Epithelial cell of esophagus (primary cell): ENCODE measurements around the gene MAPK9.
A peak's percentile ranks its signal among the peaks of the same experiment; 100 is the strongest.

Experiments used
- DNase-seq: peaks from one replicate; pipeline ENCODE4 v3.0.0; 2010; ENCODE audit warnings: low read depth
- H3K4me3 ChIP-seq: 2 replicates; pipeline ENCODE4 v1.5.1; 2011; ENCODE audit warnings: mild to moderate bottlenecking, low read length, control low read depth
- TF ChIP-seq, protein P1 (sequence below): IDR thresholded peaks from 2 replicates; pipeline ENCODE4 v1.5.1; 2011; ENCODE audit warnings: low read depth, mild to moderate bottlenecking, low read length, control low read depth, inconsistent platforms; ENCODE audit not compliant: insufficient read depth; ENCODE audit errors: missing control alignments

MAPK9 gene

DNA sequence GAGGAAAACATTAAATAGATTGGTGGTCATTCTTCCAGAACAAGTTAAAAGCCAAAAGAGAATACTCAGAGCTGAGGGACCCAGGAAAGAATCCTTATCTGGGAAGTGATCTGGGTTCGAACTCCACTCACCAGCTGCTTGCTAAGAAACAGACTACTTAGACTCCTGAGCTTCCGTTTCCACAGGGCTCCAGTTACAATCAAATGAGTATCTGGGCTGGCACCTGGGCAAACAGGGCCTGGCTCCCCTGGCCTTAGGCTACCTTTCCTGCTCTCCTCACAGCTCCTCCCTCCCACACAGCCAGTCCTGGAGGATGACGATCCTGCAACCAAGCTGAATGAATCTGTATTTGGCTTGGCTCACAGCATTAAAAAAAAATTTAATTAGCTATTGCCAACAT, 2.5 kb downstream of the MAPK9 start:
- no peak overlapping the region for H3K4me3 ChIP-seq
- peak; percentile 86 for DNase-seq
- TF ChIP-seq, protein P1, sequence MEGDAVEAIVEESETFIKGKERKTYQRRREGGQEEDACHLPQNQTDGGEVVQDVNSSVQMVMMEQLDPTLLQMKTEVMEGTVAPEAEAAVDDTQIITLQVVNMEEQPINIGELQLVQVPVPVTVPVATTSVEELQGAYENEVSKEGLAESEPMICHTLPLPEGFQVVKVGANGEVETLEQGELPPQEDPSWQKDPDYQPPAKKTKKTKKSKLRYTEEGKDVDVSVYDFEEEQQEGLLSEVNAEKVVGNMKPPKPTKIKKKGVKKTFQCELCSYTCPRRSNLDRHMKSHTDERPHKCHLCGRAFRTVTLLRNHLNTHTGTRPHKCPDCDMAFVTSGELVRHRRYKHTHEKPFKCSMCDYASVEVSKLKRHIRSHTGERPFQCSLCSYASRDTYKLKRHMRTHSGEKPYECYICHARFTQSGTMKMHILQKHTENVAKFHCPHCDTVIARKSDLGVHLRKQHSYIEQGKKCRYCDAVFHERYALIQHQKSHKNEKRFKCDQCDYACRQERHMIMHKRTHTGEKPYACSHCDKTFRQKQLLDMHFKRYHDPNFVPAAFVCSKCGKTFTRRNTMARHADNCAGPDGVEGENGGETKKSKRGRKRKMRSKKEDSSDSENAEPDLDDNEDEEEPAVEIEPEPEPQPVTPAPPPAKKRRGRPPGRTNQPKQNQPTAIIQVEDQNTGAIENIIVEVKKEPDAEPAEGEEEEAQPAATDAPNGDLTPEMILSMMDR, result no peak

DNA sequence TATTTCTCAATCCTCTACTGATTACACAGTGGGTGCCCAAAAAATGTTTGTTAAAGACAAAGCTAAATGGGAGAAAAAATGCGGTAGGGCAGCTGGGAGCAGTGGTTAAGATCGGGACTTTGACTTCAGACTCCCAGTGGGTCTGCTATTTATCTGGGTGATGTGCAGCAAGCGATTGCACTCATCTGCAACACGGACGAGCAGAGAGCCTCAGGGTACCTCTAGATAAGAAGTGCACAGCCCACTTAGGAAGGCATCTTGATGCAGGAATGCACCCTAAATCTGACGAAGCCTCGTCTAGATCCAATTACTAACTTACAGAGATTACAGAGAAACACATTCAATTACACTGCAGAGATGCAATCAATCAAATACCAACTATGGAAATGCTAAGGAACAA, 4.0 kb downstream of the MAPK9 start:
- no peak overlapping the region for H3K4me3 ChIP-seq
- TF ChIP-seq, protein P1, result no peak

DNA sequence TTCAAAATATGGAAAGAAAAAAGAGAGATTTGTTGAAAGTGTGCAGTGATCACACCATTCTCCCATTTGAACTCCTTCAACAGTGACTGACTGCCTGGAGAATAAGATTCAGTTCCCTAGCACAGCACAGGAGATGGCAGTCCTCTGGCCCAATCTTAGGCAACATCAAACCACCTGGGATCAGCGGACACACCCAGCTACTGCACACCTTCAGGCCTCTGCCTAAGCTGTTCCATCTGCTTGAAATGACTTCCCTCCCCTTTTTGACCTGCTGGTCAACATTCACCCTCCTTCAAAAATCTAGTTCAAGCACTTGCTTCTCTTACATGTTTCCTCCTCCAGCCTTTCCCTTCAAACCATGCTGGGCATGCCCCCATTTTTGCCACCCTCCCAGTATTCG, 4.5 kb downstream of the MAPK9 start:
- no peak for DNase-seq
- TF ChIP-seq, protein P1, result no peak
- H3K4me3 ChIP-seq, result no peak overlapping the region

More for the DNA sequence above, 4.0 kb downstream of the MAPK9 start:
- no peak for DNase-seq

DNA sequence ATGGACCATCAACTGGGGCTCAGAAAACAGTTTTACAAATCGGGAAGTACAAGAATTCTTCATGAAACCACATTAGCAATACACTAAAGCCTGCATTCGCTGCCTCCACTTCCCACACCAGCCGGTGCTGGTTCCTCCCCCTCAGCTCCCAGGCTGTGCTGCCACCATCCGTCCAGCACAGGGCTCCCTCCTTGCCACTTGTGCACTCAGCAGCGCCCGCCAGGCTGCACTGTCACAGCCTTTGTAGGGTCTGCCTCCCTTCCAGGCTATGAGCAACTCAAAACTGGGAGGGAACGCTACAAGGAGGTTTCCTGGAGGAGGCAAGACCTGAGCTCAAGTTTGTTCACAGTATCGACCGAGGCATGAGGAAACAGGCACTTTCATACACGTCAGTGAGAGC, 7.7 kb downstream of the MAPK9 start:
- no peak for DNase-seq
- TF ChIP-seq, protein P1, result no peak
- H3K4me3 ChIP-seq, result no peak overlapping the region

DNA sequence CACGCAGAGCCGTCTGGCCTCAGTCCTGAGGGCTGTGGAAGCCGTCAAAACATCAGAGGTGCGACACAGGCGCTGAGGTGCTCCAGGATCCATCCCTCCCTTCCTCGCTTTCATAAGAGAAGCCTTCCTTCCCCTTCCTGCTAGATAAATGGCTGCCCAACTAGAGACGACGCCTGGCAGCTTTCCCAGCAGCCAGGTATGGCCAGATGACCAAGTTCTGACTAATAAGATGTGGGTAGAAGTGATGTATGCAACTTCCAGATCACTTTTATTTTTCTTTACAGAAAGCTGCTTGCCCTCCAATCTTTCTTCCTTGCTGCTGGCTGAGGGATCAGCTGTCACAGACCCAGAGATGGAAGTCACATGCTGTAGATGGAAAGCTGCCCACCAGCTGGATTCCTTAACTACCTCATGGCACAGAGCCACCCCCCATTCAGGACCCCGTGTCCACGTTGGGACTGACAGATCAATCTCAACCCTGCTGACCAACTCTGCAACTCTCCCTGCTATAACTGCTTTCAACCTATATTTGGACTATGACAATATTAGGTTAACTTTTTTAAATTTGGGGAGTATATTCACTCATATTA, 8.8 kb downstream of the MAPK9 start:
- TF ChIP-seq, protein P1, result no peak
- DNase-seq, result peak; percentile 75
- H3K4me3 ChIP-seq, result no peak overlapping the region

DNA sequence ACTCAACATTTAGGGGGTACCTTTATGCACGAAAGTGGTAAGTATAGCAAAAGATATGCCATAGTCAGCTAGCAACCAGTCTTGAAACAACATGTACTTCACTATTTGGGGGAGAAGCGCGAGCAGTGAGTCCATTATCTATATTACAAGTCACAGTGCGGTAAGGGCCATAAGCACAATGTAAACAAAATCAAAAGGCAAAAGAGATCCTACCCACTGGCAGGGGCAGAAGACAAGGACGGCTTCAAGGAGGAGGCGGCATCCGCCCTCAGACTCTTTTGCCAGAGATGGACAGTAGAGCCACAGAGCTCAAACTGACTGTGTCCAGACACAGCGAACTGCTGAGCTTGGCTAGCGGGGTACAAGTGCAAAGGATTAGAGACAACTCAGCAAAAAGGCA, 9.6 kb downstream of the MAPK9 start:
- TF ChIP-seq, protein P1, result no peak
- no peak overlapping the region for H3K4me3 ChIP-seq
- DNase-seq, result no peak

DNA sequence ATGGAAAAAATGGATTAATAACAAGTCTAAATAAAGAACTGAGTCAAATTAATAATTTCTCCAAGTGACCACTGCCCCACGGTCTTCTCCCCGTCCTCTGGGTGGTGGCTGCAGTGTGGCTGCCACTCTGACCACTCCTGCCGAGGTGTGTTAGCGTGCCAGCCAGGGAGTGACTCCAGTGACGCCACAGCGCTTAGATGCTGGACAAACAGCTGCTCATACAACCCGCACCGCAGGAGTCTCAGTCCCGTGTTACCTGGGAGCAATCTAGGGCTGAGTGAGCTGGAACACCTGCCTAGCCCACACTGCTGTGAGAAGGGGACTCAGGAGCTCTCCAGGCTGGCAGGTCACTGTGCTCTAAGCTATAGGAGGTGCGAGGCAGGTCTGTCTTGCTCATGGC, 10.2 kb downstream of the MAPK9 start:
- TF ChIP-seq, protein P1, result no peak
- no peak overlapping the region for H3K4me3 ChIP-seq

More for the DNA sequence above, 10.2 kb downstream of the MAPK9 start:
- DNase-seq, result no peak
